Upper lobe of left lung (tissue), 4 donors: ENCODE results near the gene PANX2.

Experiments used
- CTCF ChIP-seq, 6 experiments: fragments of 450-650 bp in 4 of 6; fragments of 200-600 bp in 2 of 6; sonication (generic) in 2 of 6; IDR thresholded peaks; one replicate each; pipeline ENCODE4 v1.5.1; 2016 to 2019; ENCODE audit warnings: antibody characterized with exemption in 6 of 6
- EP300 ChIP-seq, 4 donors: sonication (generic); formaldehyde crosslinking; IDR thresholded peaks; one replicate each; pipeline ENCODE4 v1.5.1; 2017; ENCODE audit warnings: antibody characterized with exemption in 4 of 4, control low read depth in 2 of 4
- POLR2A ChIP-seq, 4 donors: fragments of 450-650 bp; IDR thresholded peaks; one replicate each; pipeline ENCODE4 v1.5.1; 2016 to 2017; ENCODE audit warnings: antibody characterized with exemption in 4 of 4, mild to moderate bottlenecking in 2 of 4

GRCh38 chr22:50167689-50168489 is 2.6 kb upstream of the PANX2 start:
- TF ChIP-seq POLR2A (IDR thresholded peaks at IDR 0.05) (no peak), EP300 (IDR thresholded peaks at IDR 0.05) (no peak), CTCF (IDR thresholded peaks at IDR 0.05) (no peak)
